ENCODE measurements around the gene METTL22. TPM values are rescaled to one million over a fixed set of nuclear protein-coding genes. Genes with fewer than 3 reads are reported as not detected.

METTL22 gene
- total and polyA plus RNA-seq, 2 donors (not counting 1 experiment from before 2014, with no cell fraction given) = 49.5 to 62.9 TPM

- peaks cover 20% of the 10 kb centered on the region for H3K79me2 ChIP-seq (ENCODE audit: control insufficient read depth, insufficient read depth, low read length)
- Mint-ChIP-seq H3K4me3 (no peak overlapping the region), H3K9me3 (ENCODE audit: insufficient read depth) (no peaks in the 10 kb centered on the region), H3K4me1 (peaks cover 4% of the 10 kb centered on the region), H3K27ac (no peak overlapping the region), H3K27me3 (no peaks in the 10 kb centered on the region)
- POLR2A ChIA-PET = no interaction called here
- no peaks in the 10 kb centered on the region for H3K27me3 ChIP-seq (replicated peaks in 1 of 4; ENCODE audit: control extremely low read depth in 1 of 4, control insufficient read depth in 3 of 4, insufficient read depth in 4 of 4, low read length in 3 of 4)
- no peaks in the 10 kb centered on the region for H3K9me3 ChIP-seq (ENCODE audit: control extremely low read depth in 1 of 3, control insufficient read depth in 2 of 3, insufficient read depth in 1 of 3, low read length in 2 of 3)
- H3K4me2 ChIP-seq (replicated peaks; ENCODE audit: low read depth, low read length, poor library complexity, severe bottlenecking) = no peak overlapping the region
- H3K36me3 ChIP-seq (replicated peaks in 1 of 2; ENCODE audit: control extremely low read depth in 1 of 2, control insufficient read depth in 1 of 2, extremely low read depth in 1 of 2, insufficient read depth in 2 of 2, low read length in 1 of 2) = peaks cover 0 to 84% of the 10 kb centered on the region in 2 experiments
- peaks cover 9% of the 10 kb centered on the region for H4K20me1 ChIP-seq (ENCODE audit: control insufficient read depth, insufficient read depth, low read length, poor library complexity, severe bottlenecking)
- no peak overlapping the region for H3K4me3 ChIP-seq (ENCODE audit: control extremely low read depth in 1 of 5, extremely low read depth in 1 of 5, insufficient read depth in 1 of 5, low read depth in 2 of 5, low read length in 4 of 5)
- DNase-seq (no peak), ATAC-seq (ENCODE audit: low read depth) (no peak)
- WGBS (ENCODE audit: insufficient coverage) = 99% methylated on average over 8 of the region's 9 CpGs
- TF ChIP-seq EZH2 (IDR thresholded peaks at IDR 0.05; ENCODE audit: borderline replicate concordance, insufficient read depth, low read depth, low read length, poor library complexity, severe bottlenecking) = no peak
- no peak for TF ChIP-seq CTCF (IDR thresholded peaks at IDR 0.05)
- H2AFZ ChIP-seq (ENCODE audit: insufficient read depth, low read depth, low read length, poor library complexity, severe bottlenecking) = no peak overlapping the region
- intact Hi-C loops (cut with micrococcal nuclease) = no loop called here
- no peak overlapping the region for H3K27ac ChIP-seq (ENCODE audit: low read length in 2 of 2)
- H3K4me1 ChIP-seq (ENCODE audit: control insufficient read depth in 2 of 2, insufficient read depth in 2 of 2, low read length in 2 of 2) = no peaks in the 10 kb centered on the region
- H3K9ac ChIP-seq (ENCODE audit: low read length) = no peak overlapping the region
- CTCF ChIA-PET = no interaction called here
Observed at GRCh38 chr16:8631373-8631772, 9.9 kb downstream of the METTL22 start.

- Histone ChIP-seq H3K27ac (ENCODE audit: low read length in 2 of 2) (no peak overlapping the region), H3K79me2 (ENCODE audit: control insufficient read depth, insufficient read depth, low read length) (peaks cover 16% of the 10 kb centered on the region), H3K36me3 (replicated peaks in 1 of 2; ENCODE audit: control extremely low read depth in 1 of 2, control insufficient read depth in 1 of 2, extremely low read depth in 1 of 2, insufficient read depth in 2 of 2, low read length in 1 of 2) (peaks cover 0 to 88% of the 10 kb centered on the region in 2 experiments), H2AFZ (ENCODE audit: insufficient read depth, low read depth, low read length, poor library complexity, severe bottlenecking) (no peak overlapping the region), H3K9me3 (ENCODE audit: control extremely low read depth in 1 of 3, control insufficient read depth in 2 of 3, insufficient read depth in 1 of 3, low read length in 2 of 3) (no peaks in the 10 kb centered on the region), H3K27me3 (replicated peaks in 1 of 4; ENCODE audit: control extremely low read depth in 1 of 4, control insufficient read depth in 3 of 4, insufficient read depth in 4 of 4, low read length in 3 of 4) (no peaks in the 10 kb centered on the region), H3K9ac (ENCODE audit: low read length) (no peak overlapping the region), H4K20me1 (ENCODE audit: control insufficient read depth, insufficient read depth, low read length, poor library complexity, severe bottlenecking) (peaks cover 7% of the 10 kb centered on the region), H3K4me3 (ENCODE audit: control extremely low read depth in 1 of 5, extremely low read depth in 1 of 5, insufficient read depth in 1 of 5, low read depth in 2 of 5, low read length in 4 of 5) (no peak overlapping the region), H3K4me2 (replicated peaks; ENCODE audit: low read depth, low read length, poor library complexity, severe bottlenecking) (no peak overlapping the region), H3K4me1 (ENCODE audit: control insufficient read depth in 2 of 2, insufficient read depth in 2 of 2, low read length in 2 of 2) (no peaks in the 10 kb centered on the region)
- ATAC-seq (ENCODE audit: low read depth) (no peak), DNase-seq (no peak)
- no peaks in the 10 kb centered on the region for H3K27me3 Mint-ChIP-seq
- WGBS (ENCODE audit: insufficient coverage) = 77% methylated on average over 14 of the region's 15 CpGs
- H3K27ac Mint-ChIP-seq = no peak overlapping the region
- H3K4me1 Mint-ChIP-seq = peaks cover 4% of the 10 kb centered on the region
- H3K4me3 Mint-ChIP-seq = no peak overlapping the region
- POLR2A ChIA-PET = no interaction called here
- TF ChIP-seq CTCF (IDR thresholded peaks at IDR 0.05) = no peak
- no peak for TF ChIP-seq EZH2 (IDR thresholded peaks at IDR 0.05; ENCODE audit: borderline replicate concordance, insufficient read depth, low read depth, low read length, poor library complexity, severe bottlenecking)
- intact Hi-C loops (cut with micrococcal nuclease) = no loop called here
- CTCF ChIA-PET = no interaction called here
- H3K9me3 Mint-ChIP-seq (ENCODE audit: insufficient read depth) = no peaks in the 10 kb centered on the region
Observed at GRCh38 chr16:8631818-8632465, 10.4 kb downstream of the METTL22 start.

Data from B cell (primary cell).